Measurements from ENCODE around the gene C17orf58.
"Not testable (repeated sequence)": the region's sequence is repeated elsewhere in the genome, so short reads cannot be mapped to it uniquely, and the experiment has no call there.

Gene C17orf58

DNA sequence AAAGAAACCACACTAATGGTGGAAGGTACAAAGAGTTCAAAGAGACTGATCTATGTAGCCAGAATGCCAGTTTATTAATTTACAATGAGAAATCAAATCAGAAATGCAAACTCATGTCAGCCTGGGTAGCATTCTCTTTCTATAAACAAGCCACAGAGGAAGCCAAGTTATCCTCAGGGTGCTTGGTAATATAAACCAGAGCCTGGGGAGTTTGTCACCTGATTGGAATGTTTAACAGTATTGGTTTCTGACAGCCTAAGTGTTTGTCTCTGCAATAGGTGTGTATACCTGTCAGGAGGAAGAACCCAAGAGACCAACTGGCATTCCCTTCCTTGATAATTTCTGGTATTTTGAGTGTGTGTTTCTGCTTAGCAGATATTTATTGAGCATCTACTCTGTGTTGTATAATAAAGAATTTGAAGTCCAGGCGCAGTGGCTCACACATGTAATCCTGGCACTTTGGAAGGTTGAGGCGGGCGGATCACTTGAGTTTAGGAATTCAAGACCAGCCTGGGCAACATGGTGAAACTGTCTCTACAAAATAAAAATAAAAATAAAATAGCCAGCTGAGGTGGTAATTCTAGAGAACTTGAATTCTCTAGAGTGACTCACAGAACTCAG is 3.1 kb upstream of the C17orf58 start:
- DNase-seq (ENCODE audit: low read depth) = no peak

DNA sequence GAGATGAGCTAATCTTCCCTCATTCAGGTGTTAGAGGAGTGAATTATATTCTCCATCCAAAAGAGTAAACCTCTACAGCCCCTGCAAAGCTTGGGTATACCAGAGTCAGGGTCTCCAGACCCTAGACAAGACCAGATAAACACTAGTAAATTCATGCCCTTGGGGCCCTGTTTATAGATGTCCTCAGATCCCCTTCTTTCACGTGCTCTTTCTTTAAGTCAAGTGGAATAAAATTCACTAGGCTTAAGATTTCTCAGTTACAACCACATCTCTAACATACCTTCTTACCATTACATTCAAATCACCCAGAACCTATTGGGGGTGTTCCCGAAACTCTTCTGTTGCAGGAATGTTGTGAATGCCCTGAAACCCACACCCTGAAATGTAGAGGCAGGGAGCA is 2.2 kb upstream of the C17orf58 start:
- DNase-seq (ENCODE audit: low read depth) = no peak

DNA sequence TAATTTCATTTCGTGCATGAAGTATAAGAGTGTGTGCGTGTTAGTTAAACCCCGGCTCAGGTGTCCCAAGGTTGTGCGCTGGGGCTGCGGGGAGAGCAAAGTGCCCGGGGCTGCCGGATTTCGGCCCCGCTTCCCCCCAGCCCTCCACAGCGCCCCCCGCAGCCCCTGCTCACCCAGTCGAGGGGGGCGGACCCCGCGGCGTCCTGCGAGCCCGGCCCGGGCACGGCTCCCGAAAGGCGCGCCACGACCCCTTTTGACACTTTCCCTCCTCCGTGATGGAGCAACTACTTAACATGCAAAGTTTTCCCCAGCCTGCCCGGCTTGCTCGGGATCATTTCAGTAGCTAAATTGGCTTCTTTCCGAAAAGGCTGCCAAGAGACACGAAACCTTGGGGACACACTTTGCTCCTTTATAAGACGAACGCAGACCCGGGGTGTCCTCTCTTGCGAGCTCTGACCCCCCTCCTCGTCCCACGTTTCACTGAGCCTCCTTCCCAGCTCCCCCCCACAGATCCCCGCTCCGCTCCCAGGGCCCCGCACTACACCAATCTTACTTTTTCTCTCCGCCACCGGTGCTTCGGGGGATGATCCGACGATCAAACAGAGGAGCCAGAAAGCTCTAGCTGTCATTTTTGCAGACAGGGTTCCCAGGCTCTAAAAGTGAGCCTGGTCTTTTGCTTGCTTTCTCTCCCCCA is 552 bp downstream of the C17orf58 start:
- DNase-seq (ENCODE audit: low read depth) = no peak

DNA sequence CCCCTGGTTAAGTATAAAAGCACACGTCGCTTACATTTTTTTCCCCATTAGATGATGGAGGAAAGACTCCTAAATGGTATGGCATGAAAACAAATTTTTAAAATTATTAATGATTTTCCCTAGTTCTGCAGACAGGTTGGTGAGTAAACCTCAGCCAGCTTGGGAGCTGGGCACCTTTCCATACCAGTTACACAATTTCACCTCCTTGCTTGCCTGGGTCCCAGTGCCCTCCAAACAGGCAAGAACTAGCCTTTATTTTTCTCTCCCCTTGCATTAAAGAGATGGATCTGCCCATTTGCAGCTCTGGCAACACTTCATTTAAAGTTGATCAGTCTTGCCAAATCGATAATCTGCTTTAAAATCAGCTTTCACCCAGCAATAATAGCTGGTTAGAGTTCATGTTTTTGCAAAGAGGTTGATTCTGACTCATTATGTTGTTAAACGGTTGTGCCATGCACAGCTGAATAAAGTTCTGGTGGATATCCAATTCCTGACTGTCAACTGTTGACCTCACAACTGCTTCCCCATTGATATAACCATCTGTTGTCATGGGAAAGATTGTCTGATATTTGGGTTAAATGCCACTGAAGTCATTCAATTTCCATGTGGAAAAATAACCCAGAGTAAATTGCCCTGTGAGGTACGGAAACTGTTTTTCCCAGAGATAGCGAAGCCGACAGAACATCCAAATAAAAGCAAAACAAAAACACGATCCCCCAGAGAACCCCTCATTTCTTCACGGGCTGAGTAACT is 1.3 kb downstream of the C17orf58 start:
- peak; percentile 74 for DNase-seq (ENCODE audit: low read depth)

- no peak for DNase-seq (ENCODE audit: low read depth)
These were observed 2.3 kb downstream of the C17orf58 start for GRCh38 chr17:67993998-67994361.

DNA sequence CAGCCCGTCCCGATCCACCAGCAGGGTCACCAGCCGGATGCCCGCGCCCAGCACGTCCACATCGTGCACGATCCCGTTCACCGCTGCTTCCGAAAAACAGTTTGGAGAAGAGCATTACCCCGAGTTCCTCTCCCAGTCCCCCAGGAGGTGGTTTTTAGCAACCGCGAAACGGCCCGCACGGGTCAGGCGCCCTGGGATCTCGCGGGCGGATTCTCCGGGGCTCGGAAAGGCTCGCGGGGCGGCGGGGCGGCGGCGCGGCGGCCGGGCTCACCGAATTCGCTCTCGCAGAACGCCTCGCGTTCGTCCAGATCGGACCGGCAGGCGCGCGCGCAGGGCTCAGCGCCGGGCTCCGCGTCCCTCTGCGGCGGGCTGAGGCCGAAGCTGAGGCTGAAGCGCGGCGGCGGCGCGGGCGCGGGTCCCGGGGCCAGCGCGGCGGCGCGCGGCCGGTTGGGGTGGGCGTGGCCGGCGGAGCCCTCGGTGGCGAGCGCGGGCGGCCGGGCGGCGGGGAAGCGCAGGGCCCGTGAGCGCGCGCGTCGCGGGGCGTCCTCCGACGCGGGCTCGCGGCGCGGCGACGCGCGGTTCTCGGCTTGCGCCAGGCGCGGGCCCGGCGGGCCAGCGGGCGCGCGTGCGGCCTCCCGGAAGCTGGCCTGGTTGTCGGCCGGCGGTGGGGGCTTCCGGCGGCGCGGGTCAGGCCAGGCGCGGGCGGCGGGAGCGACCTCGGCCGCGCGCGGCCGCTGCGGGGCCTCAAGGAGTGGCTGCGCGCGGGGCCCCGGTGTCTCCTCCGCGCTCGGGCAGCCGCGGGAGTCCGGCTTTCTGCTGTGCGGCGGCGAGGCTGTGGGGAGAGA is 2.9 kb downstream of the C17orf58 start:
- DNase-seq (ENCODE audit: low read depth) = peak; percentile 69

- no peak for DNase-seq (ENCODE audit: low read depth)
These were observed 3.6 kb downstream of the C17orf58 start for GRCh38 chr17:67992548-67993152.

- DNase-seq (ENCODE audit: low read depth) = no peak
These were observed 5.4 kb downstream of the C17orf58 start for GRCh38 chr17:67990909-67991308.

- DNase-seq (ENCODE audit: low read depth) = no peak
These were observed 12.9 kb downstream of the C17orf58 start for GRCh38 chr17:67983383-67983688.

- DNase-seq (ENCODE audit: low read depth) = no peak
These were observed 13.4 kb downstream of the C17orf58 start for GRCh38 chr17:67982686-67983382.

DNA sequence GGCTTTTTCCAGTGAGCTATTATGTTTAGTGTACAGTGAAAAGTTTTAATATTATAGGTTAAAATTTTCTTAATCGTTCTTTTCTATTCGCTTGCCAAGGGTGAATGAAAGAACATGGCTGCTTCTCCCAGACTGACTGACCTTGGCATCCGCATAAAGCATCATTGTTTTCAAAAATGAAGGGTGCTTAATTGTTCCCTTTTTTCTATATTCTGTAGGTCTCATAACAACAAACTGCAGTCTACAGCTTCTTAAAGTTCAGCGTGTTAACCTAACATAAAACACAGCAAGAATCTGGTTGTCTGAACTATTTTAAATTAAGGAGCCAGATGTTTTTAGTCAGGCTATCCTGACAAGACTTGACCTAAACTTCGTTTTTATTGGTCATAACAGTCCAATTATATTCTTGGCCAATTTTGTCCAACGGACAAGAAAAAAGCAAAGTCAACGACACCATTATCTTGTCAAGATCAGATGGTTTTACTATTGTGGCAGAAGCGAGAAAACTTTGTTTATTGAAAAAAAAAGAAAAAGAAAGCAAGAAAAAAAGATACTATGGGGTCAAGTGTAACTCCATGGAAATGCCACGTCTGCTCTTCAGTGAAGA is 14.1 kb downstream of the C17orf58 start:
- DNase-seq (ENCODE audit: low read depth) = no peak

DNA sequence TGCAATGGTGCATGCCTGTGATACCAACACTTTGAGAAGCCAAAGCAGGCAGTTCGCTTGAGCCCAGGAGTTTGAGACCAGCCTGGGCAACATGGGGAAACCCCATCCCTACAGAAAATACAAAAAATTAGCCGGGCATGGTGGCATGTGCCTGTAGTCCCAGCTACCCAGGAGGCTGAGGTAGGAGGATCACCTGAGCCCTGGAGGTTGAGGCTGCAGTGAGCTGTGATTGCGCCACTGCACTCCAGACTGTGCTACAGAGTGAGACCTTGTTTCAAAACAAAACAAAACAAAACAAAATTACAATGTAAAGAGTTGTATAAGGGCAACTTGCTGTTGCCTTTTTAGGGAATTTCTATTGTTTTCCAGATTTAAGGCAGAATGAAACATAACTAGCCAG is 15.4 kb downstream of the C17orf58 start:
- DNase-seq (ENCODE audit: low read depth) = not testable (repeated sequence)

DNA sequence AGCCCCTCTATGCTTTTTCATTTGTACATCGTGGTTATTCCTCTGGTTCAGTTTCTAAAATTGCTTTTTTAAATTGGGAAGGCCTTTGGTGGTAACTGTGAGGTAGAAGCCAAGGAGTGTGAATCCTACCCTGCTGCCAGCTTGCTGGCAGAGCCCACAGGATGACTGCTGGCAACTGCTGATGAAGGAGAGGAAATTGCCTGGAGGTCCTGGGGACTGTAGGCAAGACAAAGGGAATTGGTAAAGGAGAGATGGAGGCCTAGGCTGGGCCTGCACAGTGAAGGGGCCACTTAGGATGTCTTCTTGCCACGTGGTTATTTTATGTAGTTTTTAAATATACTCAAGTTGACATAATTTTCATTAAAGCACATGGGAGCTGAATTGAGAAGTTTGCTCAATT is 15.8 kb downstream of the C17orf58 start:
- DNase-seq (ENCODE audit: low read depth) = no peak

GRCh38 chr17:67976306-67976705 is 20.0 kb downstream of the C17orf58 start:
- not testable (repeated sequence) for DNase-seq (ENCODE audit: low read depth)

DNA sequence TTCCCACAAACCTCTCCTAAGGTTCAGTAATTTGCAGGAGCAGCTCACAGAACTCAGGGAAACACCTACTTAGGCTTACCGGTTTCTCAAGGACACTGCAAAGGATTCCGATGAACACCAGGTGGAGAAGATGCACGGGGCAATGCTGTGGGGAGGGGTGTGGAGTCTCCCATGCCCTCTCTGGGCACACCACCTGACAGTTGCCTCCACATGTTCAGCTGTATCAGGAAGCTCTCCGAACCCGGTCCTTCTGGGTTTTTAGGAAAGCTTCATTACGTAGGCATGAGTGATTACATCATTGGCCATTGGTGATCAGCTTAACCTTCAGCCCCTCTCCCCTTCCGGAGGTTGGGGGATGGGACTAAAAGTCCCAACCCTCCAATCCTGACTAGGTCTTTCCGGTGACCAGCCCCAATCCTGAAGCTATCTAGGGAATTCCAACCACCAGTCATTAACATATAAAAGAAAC is 21.6 kb downstream of the C17orf58 start:
- no peak for DNase-seq (ENCODE audit: low read depth)

- DNase-seq (ENCODE audit: low read depth) = no peak
These were observed 22.1 kb downstream of the C17orf58 start for GRCh38 chr17:67974185-67974584.

DNA sequence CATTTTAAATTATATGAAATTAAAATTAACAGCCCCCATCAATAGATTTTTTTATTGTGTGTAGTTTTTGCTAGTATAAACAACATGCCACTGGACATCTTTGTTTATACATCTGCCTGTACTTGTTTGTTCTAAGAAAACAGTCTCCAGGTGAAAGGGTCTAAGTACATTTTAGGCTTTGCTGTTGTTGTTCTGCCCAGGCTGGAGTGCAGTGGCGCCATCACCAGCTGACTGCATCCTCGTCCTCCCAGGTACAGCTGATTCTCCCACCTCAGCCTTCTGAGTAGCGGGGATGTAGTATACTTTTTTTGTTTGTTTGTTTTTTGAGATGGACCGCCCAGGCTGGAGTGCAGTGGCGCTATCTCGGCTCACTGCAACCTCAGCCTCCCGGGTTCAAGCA is 25.5 kb downstream of the C17orf58 start:
- DNase-seq (ENCODE audit: low read depth) = no peak

DNA sequence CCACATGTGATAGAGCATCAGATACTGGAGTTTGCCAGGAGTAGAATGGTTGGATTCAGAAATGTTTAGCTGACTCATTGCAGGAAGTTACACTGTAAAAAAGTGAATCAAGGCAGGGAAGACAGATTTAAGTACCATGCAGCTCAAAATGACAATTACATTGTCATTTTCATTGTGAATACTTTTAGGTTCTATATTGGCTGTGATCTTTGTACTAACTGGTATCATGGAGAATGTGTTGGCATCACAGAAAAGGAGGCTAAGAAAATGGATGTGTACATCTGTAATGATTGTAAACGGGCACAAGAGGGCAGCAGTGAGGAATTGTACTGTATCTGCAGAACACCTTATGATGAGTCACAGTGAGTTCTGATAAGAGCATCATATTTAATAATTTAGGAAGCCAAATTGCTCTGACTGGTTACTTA is 33.1 kb downstream of the C17orf58 start:
- DNase-seq (ENCODE audit: low read depth) = peak; percentile 25

GRCh38 chr17:67962156-67962555 is 34.1 kb downstream of the C17orf58 start:
- not testable (repeated sequence) for DNase-seq (ENCODE audit: low read depth)

DNA sequence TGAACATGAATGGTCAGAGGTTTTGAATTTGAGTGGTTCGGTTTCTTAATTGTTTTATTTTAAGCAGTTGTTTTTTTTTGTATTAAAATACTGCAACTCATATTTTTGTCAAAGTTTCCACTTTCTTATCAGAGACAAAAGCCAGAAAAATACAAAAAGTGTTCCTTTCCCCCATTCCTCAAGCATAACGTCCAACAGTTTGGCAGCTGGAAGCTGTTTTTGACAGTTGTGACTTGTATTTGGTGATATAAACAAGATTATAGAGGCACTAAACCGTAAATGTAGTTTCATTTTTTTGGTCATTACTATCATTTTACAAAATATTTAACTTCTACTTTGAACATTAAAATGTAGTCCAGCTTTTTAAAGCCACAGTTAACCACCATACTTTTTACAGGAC is 36.0 kb downstream of the C17orf58 start:
- not testable (repeated sequence) for DNase-seq (ENCODE audit: low read depth)

DNA sequence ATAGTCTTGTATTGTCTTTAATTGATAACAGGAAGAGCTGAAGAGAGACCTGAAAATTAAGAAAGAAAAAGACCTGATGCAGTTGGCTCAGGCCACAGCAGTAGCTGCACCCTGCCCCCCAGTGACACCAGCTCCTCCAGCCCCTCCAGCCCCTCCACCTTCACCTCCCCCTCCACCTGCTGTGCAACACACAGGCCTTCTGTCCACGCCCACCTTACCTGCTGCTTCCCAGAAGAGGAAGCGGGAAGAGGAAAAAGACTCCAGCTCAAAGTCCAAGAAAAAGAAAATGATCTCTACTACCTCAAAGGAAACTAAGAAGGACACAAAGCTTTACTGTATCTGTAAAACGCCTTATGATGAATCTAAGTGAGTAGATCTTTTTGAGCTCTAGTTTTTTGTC is 36.8 kb downstream of the C17orf58 start:
- no peak for DNase-seq (ENCODE audit: low read depth)
